Heart right ventricle (tissue), 16 donors: ENCODE results near the gene MMAB. TPM values are rescaled to one million over a fixed set of nuclear protein-coding genes. Genes with fewer than 3 reads are reported as not detected.
"Not testable (repeated sequence)": the region's sequence is repeated elsewhere in the genome, so short reads cannot be mapped to it uniquely, and the experiment has no call there.

Experiments used
- ATAC-seq, 8 donors: fragments of 200-7000 bp; cut with Tn5 transposase; one replicate each; pipeline ENCODE4 v1.9.1; 2020; ENCODE audit warnings: mild to moderate bottlenecking in 8 of 8, moderate library complexity in 8 of 8, moderate number of reproducible peaks in 1 of 8
- DNase-seq, 2 donors: peaks; one replicate each; pipeline ENCODE4 v3.0.0-alpha.2; 2020
- H3K27ac ChIP-seq, 10 donors: fragments of 200-600 bp; sonication (generic) in 2 of 10; one replicate each; pipeline versions ENCODE4 v1.5.0 to v1.8.0; 2020 to 2022; ENCODE audit warnings: mild to moderate bottlenecking in 3 of 10
- H3K27me3 ChIP-seq, 7 donors: fragments of 200-600 bp; one replicate each; pipeline ENCODE4 v1.8.0; 2021 to 2022; ENCODE audit warnings: mild to moderate bottlenecking in 2 of 7
- H3K36me3 ChIP-seq, 9 donors: fragments of 200-600 bp; sonication (generic) in 1 of 9; one replicate each; pipeline versions ENCODE4 v1.5.0 to v1.8.0; 2020 to 2022; ENCODE audit warnings: mild to moderate bottlenecking in 2 of 9
- H3K4me1 ChIP-seq, 9 donors: fragments of 200-600 bp; sonication (generic) in 1 of 9; one replicate each; pipeline versions ENCODE4 v1.5.0 to v1.8.0; 2020 to 2022; ENCODE audit warnings: mild to moderate bottlenecking in 4 of 9
- H3K4me3 ChIP-seq, 10 donors: fragments of 200-600 bp; sonication (generic) in 2 of 10; one replicate each; pipeline versions ENCODE4 v1.5.0 to v1.8.0; 2020 to 2022; ENCODE audit warnings: mild to moderate bottlenecking in 7 of 10, moderate library complexity in 2 of 10
- H3K9me3 ChIP-seq, 11 donors: fragments of 200-600 bp in 10 of 11; sonication (generic) in 2 of 11; one replicate each; pipeline versions ENCODE4 v1.5.0 to v1.8.0; 2013 to 2022; ENCODE audit warnings: mild to moderate bottlenecking in 2 of 11, control low read depth in 1 of 11, moderate library complexity in 1 of 11
- WGBS, 2 donors: extraction: QIAGEN DNeasy Blood & Tissue Kit; methylation state at CpG; one replicate each; pipeline ENCODE4 v1.1.7; 2013; ENCODE audit warnings: inconsistent platforms in 1 of 2; 5-methylcytosine and 5-hydroxymethylcytosine counted together
- intact Hi-C, 10 donors: fragments of 100-400 bp; cut with DNase I; formaldehyde crosslinking; loops; one replicate each; pipeline versions ENCODE4 v1.11.1 to v1.14.2; 2022
- polyA plus RNA-seq, 2 donors: library from polyadenylated mRNA; stranded (reverse); fragments of 200-250 nt; gene quantifications; one replicate each; pipeline ENCODE4 v1.2.3, GENCODE V29; 2013
- total RNA-seq, 10 donors: library from RNA; stranded (reverse); fragmentation: NEBNext Ultra II Directional in 3 of 10; extraction: Animal tissue kit (Norgen Biotek cat#: 25700) in 3 of 10; gene quantifications; one replicate each; pipeline versions ENCODE4 v1.2.1 to v1.2.4, GENCODE V29; 2021 to 2023
- TF ChIP-seq, protein P1 (sequence below), 9 donors: fragments of 200-600 bp; sonication (generic) in 2 of 9; IDR thresholded peaks; one replicate each; pipeline versions ENCODE4 v1.5.0 to v1.8.0; 2021 to 2022; ENCODE audit warnings: antibody characterized with exemption in 9 of 9, mild to moderate bottlenecking in 5 of 9, moderate library complexity in 1 of 9
- donor health status: Arrhythmogenic right ventricular cardiomyopathy.
- donor health status: ischemic (EF 13 %, LVEDD 7.1; RV severe dilation, severe dysfunction).
- donor health status: healthy with polysubstance abuse.
- donor health status: DM: no; HTN: yes; CAD: no.
- donor health status: DM: no; HTN: no; CAD: no.
- donor health status: ischemic (EF 25% LVEDD 6.9; RV normal size, moderate dysfunction).
- donor health status: ischemic (EF 25% LVEDD 5.7; RV mildly dilated, moderate dysfunction).
- donor health status: healthy.
- donor health status: DM: yes; HTN: yes; CAD: no.
- donor health status: Ischemic cardiomyopathy.
- donor health status: ischemic (EF 35%, LVEDD 5.7; RV mildly dilated, moderate dysfunction).
- donor health status: nonischemic (EF 11% LVEDD 7.7; RV severe dilation, severe dysfunction).
- donor health status: DM: yes; HTN: yes; CAD: no.
- donor health status: PGD.
- donor health status: ischemic (EF 29% LVEDD 5.4; RV normal size, mild dysfunction).
- donor health status: nonischemic (EF 23%, LVEDD 6.1; RV moderate dilation, normal function).

MMAB gene
- total and polyA plus RNA-seq, 12 donors = 27.7 to 50.7 (median 42.2) TPM

DNA sequence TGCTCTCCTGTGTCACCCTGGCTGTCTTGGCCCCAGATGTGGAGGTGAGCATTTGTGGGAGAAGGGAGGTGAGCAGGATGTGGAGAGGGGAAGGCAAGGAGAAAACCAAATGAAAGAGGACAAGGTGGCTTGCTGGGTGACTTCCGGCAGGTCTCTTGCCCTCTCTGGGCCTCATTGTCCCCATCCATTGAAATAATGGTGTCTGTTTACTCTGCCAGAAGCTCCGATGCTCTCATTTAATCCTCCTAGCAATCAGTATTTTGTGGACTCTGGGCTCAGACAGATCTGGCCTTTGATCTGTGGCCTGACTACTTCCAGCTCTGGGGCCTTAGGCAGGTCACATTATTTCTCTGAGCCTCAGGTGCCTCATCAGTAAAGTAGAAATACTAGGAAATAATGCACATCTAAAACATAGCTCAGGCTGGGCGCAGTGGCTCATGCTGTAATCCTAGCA is 30.9 kb upstream of the MMAB start:
- H3K4me3 ChIP-seq = no peak overlapping the region
- H3K36me3 ChIP-seq = no peaks in the 10 kb centered on the region
- H3K27ac ChIP-seq = no peak overlapping the region
- no peaks in the 10 kb centered on the region for H3K9me3 ChIP-seq
- H3K27me3 ChIP-seq = peaks cover 0 to 22% (median 1%) of the 10 kb centered on the region in 7 donors
- ATAC-seq (no peak), DNase-seq (no peak)
- WGBS, 2 donors = 94% methylated on average over 3 of the region's 3 CpGs
- intact Hi-C loops = loop anchor here in 1 of 10 donors (10.0 kb wide), 1 partner anchor 179 kb away; no protein-coding TSS in a partner anchor
- peaks cover 0 to 18% (median 10%) of the 10 kb centered on the region in 9 donors for H3K4me1 ChIP-seq
- TF ChIP-seq, protein P1, sequence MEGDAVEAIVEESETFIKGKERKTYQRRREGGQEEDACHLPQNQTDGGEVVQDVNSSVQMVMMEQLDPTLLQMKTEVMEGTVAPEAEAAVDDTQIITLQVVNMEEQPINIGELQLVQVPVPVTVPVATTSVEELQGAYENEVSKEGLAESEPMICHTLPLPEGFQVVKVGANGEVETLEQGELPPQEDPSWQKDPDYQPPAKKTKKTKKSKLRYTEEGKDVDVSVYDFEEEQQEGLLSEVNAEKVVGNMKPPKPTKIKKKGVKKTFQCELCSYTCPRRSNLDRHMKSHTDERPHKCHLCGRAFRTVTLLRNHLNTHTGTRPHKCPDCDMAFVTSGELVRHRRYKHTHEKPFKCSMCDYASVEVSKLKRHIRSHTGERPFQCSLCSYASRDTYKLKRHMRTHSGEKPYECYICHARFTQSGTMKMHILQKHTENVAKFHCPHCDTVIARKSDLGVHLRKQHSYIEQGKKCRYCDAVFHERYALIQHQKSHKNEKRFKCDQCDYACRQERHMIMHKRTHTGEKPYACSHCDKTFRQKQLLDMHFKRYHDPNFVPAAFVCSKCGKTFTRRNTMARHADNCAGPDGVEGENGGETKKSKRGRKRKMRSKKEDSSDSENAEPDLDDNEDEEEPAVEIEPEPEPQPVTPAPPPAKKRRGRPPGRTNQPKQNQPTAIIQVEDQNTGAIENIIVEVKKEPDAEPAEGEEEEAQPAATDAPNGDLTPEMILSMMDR (IDR thresholded peaks at IDR 0.05) = no peak

DNA sequence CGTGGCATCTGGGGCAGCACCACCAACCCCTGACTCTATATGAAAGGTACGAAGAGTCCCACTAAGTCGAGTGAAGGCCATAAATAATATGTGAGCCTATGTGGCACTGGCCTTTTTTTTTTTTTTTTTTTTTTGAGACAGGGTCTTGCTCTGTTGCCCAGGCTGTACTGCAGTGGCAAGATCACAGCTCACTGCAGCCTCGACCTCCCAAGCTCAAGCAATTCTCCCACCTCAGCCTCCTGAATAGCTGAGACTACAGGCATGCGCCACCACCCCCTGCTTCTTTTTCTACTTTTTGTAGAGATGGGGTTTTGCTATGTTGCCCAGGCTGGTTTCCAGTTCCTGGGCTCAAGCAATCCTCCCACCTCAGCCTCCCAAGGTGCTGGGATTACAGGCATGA is 28.8 kb upstream of the MMAB start:
- H3K9me3 ChIP-seq, ATAC-seq, H3K36me3 ChIP-seq, H3K4me3 ChIP-seq, DNase-seq, H3K27ac ChIP-seq: not testable (repeated sequence)
- H3K27me3 ChIP-seq = peaks cover 0 to 17% (median 0%) of the 10 kb centered on the region in 7 donors
- 89 to 98% methylated on average over 5 of the region's 5 CpGs for WGBS, 2 donors
- peaks cover 2 to 27% (median 22%) of the 10 kb centered on the region in 9 donors for H3K4me1 ChIP-seq
- intact Hi-C loops = loop anchor here in 1 of 10 donors (10.0 kb wide), 1 partner anchor 177 kb away; no protein-coding TSS in a partner anchor

DNA sequence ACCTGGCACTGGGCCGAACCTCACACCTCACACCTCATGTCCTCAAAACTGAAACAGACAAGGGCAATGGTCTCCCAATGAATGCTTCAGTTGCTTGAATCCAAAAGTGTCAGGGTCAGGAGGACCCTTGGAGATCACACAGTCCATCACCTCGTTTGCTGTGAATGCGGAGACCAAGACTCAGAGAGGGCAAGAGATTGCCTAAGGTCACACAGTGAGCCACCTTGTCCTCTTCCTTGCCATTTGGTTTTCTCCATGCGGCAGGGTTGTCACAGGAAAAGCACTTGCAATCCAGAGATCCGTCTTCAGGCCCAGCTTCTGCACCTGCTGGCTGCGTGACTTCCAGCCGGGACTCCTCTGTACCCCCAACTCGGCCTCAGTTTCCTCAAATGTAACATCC is 28.3 kb upstream of the MMAB start:
- intact Hi-C loops = loop anchor here in 1 of 10 donors (10.0 kb wide), 1 partner anchor 177 kb away; no protein-coding TSS in a partner anchor
- Histone ChIP-seq H3K9me3 (no peaks in the 10 kb centered on the region), H3K4me3 (no peak overlapping the region), H3K36me3 (peaks cover 0 to 4% (median 0%) of the 10 kb centered on the region in 9 donors), H3K27ac (no peak overlapping the region), H3K4me1 (peaks cover 0 to 22% (median 18%) of the 10 kb centered on the region in 9 donors), H3K27me3 (peaks cover 0 to 11% (median 0%) of the 10 kb centered on the region in 7 donors)
- ATAC-seq = no peak
- TF ChIP-seq, protein P1 (IDR thresholded peaks at IDR 0.05) = no peak
- no peak for DNase-seq
- WGBS, 2 donors = 89 to 91% methylated on average over 8 of the region's 8 CpGs

DNA sequence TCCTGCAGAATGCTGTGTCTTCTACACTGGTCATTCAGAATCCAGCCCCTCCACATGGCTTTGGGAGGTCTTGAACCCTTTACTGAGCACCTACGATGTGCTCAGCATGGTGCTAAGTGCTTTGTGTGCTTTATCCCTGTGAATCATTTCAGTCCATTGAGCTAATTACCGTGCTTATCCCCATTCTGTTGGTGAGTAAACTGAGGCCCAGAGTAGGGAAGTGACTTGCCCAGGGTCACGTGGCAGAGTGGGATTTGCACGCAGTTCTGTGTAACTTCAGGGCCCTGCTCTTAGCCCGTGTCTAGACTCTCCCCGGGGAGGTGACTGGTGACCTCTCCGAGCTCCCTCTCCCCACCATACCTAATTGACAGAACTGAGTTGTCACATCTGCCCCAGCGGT is 27.7 kb upstream of the MMAB start:
- H3K9me3 ChIP-seq = no peaks in the 10 kb centered on the region
- no peak overlapping the region for H3K27ac ChIP-seq
- H3K4me3 ChIP-seq = no peak overlapping the region
- peaks cover 0 to 17% (median 13%) of the 10 kb centered on the region in 9 donors for H3K4me1 ChIP-seq
- peaks cover 0 to 5% (median 0%) of the 10 kb centered on the region in 7 donors for H3K27me3 ChIP-seq
- peaks cover 0 to 9% (median 0%) of the 10 kb centered on the region in 9 donors for H3K36me3 ChIP-seq
- ATAC-seq (no peak), DNase-seq (no peak)
- 87 to 93% methylated on average over 8 of the region's 8 CpGs for WGBS, 2 donors
- TF ChIP-seq, protein P1 (IDR thresholded peaks at IDR 0.05) = no peak
- intact Hi-C loops = loop anchor here in 1 of 10 donors (10.0 kb wide), 1 partner anchor 176 kb away; no protein-coding TSS in a partner anchor

DNA sequence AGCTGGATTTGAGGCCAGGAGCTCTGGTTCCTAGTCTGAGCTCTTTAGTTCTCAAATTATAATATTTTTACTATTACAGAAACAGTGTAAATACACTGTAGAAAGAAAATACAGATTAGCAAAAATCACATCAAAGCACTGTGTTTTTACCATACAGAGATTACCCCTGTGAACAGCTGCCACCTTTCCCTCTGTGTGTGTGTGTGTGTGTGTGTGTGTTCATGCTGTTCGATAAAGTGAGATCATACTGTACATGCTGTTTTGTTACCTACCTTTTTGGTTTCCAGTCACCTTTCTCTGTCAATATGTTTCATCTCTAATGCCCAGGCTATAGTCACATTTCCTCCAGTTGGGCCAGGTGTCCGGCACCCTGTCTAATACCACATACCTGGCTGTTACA is 27.2 kb upstream of the MMAB start:
- TF ChIP-seq, protein P1 (IDR thresholded peaks at IDR 0.05) = no peak
- ATAC-seq (no peak), DNase-seq (no peak)
- 87 to 91% methylated on average over 2 of the region's 2 CpGs for WGBS, 2 donors
- H3K27me3 ChIP-seq = peaks cover 0 to under 1% (median 0%) of the 10 kb centered on the region in 7 donors
- intact Hi-C loops = loop anchor here in 1 of 10 donors (10.0 kb wide), 1 partner anchor 176 kb away; no protein-coding TSS in a partner anchor
- no peak overlapping the region for H3K27ac ChIP-seq
- H3K4me3 ChIP-seq = no peak overlapping the region
- H3K9me3 ChIP-seq = no peaks in the 10 kb centered on the region
- peaks cover 0 to 14% (median 0%) of the 10 kb centered on the region in 9 donors for H3K36me3 ChIP-seq
- peaks cover 0 to 15% (median 11%) of the 10 kb centered on the region in 9 donors for H3K4me1 ChIP-seq
